Ishikawa (cell line): ENCODE data around the gene TST.

Source experiments
- CREB1 ChIP-seq: IDR thresholded peaks from 2 replicates; pipeline ENCODE4 v1.6.1; 2012; ENCODE audit warnings: low read depth
- EGR1 ChIP-seq: IDR thresholded peaks from 2 replicates; pipeline ENCODE4 v1.6.1; 2012
- EP300 ChIP-seq: IDR thresholded peaks from 2 replicates; pipeline ENCODE4 v1.6.1; 2012; ENCODE audit warnings: borderline replicate concordance
- MAX ChIP-seq: IDR thresholded peaks from 2 replicates; pipeline ENCODE4 v1.6.1; 2012
- REST ChIP-seq: IDR thresholded peaks from 2 replicates; pipeline ENCODE4 v1.6.1; 2012; ENCODE audit warnings: low read depth, mild to moderate bottlenecking
- TCF12 ChIP-seq: IDR thresholded peaks from 2 replicates; pipeline ENCODE4 v1.6.1; 2012; ENCODE audit warnings: low read depth
- TEAD4 ChIP-seq: IDR thresholded peaks from 2 replicates; pipeline ENCODE4 v1.6.1; 2012
- USF1 ChIP-seq: IDR thresholded peaks from 2 replicates; pipeline ENCODE4 v1.6.1; 2012

- TF ChIP-seq REST (no peak), TEAD4 (no peak), MAX (no peak), TCF12 (no peak), CREB1 (no peak), EP300 (no peak), USF1 (no peak), EGR1 (no peak)
Observed at GRCh38 chr22:37026325-37026724, 7.1 kb upstream of the TST start.
